Retinal pigment epithelial cell (primary cell): ENCODE measurements around the gene ZDHHC6.
"Not testable (repeated sequence)": the region's sequence is repeated elsewhere in the genome, so short reads cannot be mapped to it uniquely, and the experiment has no call there.

Experiments used
- DNase-seq: peaks from one replicate; pipeline ENCODE4 v3.0.0-alpha.2; 2010; ENCODE audit warnings: low read depth
- H3K4me3 ChIP-seq: 2 replicates; pipeline ENCODE4 v1.5.1; 2011; ENCODE audit warnings: mild to moderate bottlenecking, low read length, control low read depth, moderate library complexity
- CTCF ChIP-seq: conservative IDR thresholded peaks from 2 replicates; pipeline ENCODE4 v1.5.1; 2011; ENCODE audit warnings: low read depth, low read length, control low read depth, inconsistent platforms

Gene ZDHHC6

DNA sequence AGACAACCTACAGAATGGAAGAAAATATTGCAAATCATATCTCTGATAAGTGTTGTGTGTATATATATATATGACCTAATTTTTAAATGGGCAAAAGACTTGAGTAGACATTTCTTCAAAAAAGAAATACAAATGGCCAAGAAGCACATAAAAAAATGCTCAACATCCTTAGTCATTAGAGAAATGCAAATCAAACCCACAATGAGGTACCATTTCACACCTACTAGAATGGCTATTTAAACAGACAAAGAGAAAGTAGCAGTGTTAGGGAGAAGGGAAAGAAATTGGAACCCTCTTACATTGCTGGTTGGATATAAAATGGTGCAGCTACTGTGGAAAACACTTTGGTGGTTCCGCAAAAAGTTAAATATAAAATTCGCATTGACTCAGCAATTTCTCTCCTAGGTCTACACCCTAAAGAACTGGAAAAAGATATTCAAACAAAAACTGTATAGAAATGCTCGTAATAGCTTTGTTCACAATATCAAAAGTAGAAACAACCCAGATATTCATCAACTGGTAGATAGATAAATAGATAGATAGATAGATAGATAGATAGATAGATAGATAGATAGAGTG, 56.5 kb downstream of the ZDHHC6 start:
- no peak overlapping the region for H3K4me3 ChIP-seq
- DNase-seq: no peak
- TF ChIP-seq CTCF: no peak

- no peak for TF ChIP-seq CTCF
- no peak overlapping the region for H3K4me3 ChIP-seq
- peak; percentile 46 for DNase-seq
These were observed 57.4 kb downstream of the ZDHHC6 start for GRCh38 chr10:112389271-112389822.

- DNase-seq: no peak
- TF ChIP-seq CTCF: no peak
- H3K4me3 ChIP-seq: no peak overlapping the region
These were observed 58.2 kb downstream of the ZDHHC6 start for GRCh38 chr10:112388548-112388947.

- not testable (repeated sequence) for DNase-seq, H3K4me3 ChIP-seq
These were observed 58.7 kb downstream of the ZDHHC6 start for GRCh38 chr10:112388056-112388455.

DNA sequence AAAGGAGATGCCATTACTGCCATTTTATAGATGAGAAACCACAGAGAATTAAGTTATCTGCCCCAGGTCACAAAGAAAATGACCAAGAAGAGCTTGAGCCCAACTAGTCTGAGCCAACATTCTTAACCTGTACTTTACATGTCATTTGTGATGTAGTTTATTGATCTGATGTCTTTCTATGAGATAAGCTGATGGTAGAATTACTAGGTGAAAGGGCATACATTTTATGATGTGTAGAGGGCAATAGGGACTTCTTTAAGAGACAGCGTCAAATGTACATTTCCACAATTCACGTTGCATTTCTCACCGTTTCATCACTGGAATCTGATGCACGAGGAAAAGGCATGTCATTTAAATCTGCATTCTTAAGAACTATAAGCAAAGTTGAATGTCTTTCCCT, 61.5 kb downstream of the ZDHHC6 start:
- H3K4me3 ChIP-seq: no peak overlapping the region
- no peak for DNase-seq
- no peak for TF ChIP-seq CTCF

- no peak for DNase-seq
- TF ChIP-seq CTCF: no peak
- H3K4me3 ChIP-seq: no peak overlapping the region
These were observed 62.6 kb downstream of the ZDHHC6 start for GRCh38 chr10:112384141-112384540.

DNA sequence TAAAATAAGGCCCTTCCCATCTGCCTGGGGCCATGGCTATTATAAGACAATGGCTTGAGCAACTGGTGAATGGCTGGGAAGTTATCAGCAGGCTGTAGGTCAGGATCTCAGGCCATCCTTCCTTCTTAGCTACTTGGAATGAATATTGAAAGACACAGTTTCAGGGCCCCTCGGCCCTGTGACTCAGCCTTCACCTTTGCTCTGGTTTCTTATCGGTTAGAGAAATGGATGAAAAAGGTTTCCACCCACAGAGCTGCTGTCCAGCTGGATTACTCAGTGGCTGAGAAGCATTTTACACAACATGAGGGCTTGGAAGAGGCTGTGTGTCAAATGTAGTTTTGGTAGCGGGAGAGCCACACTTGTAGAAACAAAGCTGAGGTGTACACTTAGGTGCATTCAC, 63.4 kb downstream of the ZDHHC6 start:
- peak; percentile 37 for DNase-seq
- no peak for TF ChIP-seq CTCF
- H3K4me3 ChIP-seq: no peak overlapping the region
